SK-N-SH (cell line): ENCODE results near the gene RPS6KA5. TPM values are rescaled to one million over a fixed set of nuclear protein-coding genes. Genes with fewer than 3 reads are reported as not detected.

Source experiments
- CTCF ChIA-PET: fragments of 300-600, 350-600 bp; formaldehyde crosslinking; extraction: SDS; loops from one replicate; lab custom pipeline; 2021; lab: Yijun Ruan, JAX
- POLR2A ChIA-PET: fragments of 350-600 bp; sonication (Branson Sonifier 250); formaldehyde crosslinking; extraction: SDS; loops from one replicate; lab custom pipeline; 2020; ENCODE audit warnings: antibody characterized with exemption, inconsistent platforms; lab: Yijun Ruan, JAX
- DNase-seq: peaks from one replicate; pipeline ENCODE4 v3.0.0; 2012
- H2AFZ ChIP-seq: fragments of 200-600 bp; sonication (generic); 2 replicates; pipeline ENCODE4 v1.8.1; 2016; ENCODE audit warnings: antibody characterized with exemption, mild to moderate bottlenecking, low read depth
- H3F3A ChIP-seq: fragments of 200-600 bp; sonication (generic); replicated peaks from 2 replicates; pipeline ENCODE3; 2016; ENCODE audit warnings: antibody characterized with exemption, mild to moderate bottlenecking; ENCODE audit not compliant: insufficient read depth
- H3K27ac ChIP-seq, 2 experiments: fragments of 200-500 bp in 1 of 2; fragments of 200-600 bp in 1 of 2; sonication (Bioruptor generic) in 1 of 2; sonication (generic), shearing (Covaris generic) in 1 of 2; 2 replicates each; pipeline versions ENCODE4 v1.5.1 to v1.6.1; 2014 to 2016; ENCODE audit warnings: low read depth in 2 of 2, inconsistent platforms in 1 of 2, low read length in 1 of 2, mild to moderate bottlenecking in 1 of 2, mixed read lengths in 1 of 2
- H3K27me3 ChIP-seq: fragments of 200-600 bp; sonication (generic), shearing (Covaris generic); 2 replicates; pipeline ENCODE4 v1.6.1; 2016; ENCODE audit warnings: mixed run types; ENCODE audit not compliant: insufficient read depth
- H3K36me3 ChIP-seq, 2 experiments: fragments of 200-500 bp in 1 of 2; fragments of 200-600 bp in 1 of 2; sonication (Bioruptor generic) in 1 of 2; sonication (generic) in 1 of 2; replicated peaks in 1 of 2; 2 replicates each; pipeline versions ENCODE3 to v1.5.1; 2014 to 2016; ENCODE audit warnings: low read length in 1 of 2, mild to moderate bottlenecking in 1 of 2; ENCODE audit not compliant: insufficient read depth in 2 of 2, control insufficient read depth in 1 of 2
- H3K4me1 ChIP-seq, 2 experiments: fragments of 200-500 bp in 1 of 2; fragments of 200-600 bp in 1 of 2; sonication (Bioruptor generic) in 1 of 2; sonication (generic), shearing (Covaris generic) in 1 of 2; 2 replicates each; pipeline versions ENCODE4 v1.5.1 to v1.6.1; 2014 to 2016; ENCODE audit warnings: low read depth in 1 of 2, low read length in 1 of 2, mixed run types in 1 of 2; ENCODE audit not compliant: insufficient read depth in 2 of 2, control insufficient read depth in 1 of 2
- H3K4me2 ChIP-seq: fragments of 200-600 bp; sonication (generic), shearing (Covaris generic); 2 replicates; pipeline ENCODE4 v1.6.1; 2017; ENCODE audit warnings: mixed run types
- H3K4me3 ChIP-seq, 2 experiments: fragments of 200-500 bp in 1 of 2; fragments of 200-600 bp in 1 of 2; sonication (Bioruptor generic) in 1 of 2; sonication (generic), shearing (Covaris generic) in 1 of 2; 2 replicates each; pipeline versions ENCODE4 v1.5.1 to v1.8.1; 2014 to 2016; ENCODE audit warnings: low read depth in 2 of 2, inconsistent platforms in 1 of 2, low read length in 1 of 2, mild to moderate bottlenecking in 1 of 2, mixed read lengths in 1 of 2, moderate library complexity in 1 of 2
- H3K79me2 ChIP-seq: fragments of 200-600 bp; sonication (generic); 2 replicates; pipeline ENCODE4 v1.8.1; 2017; ENCODE audit warnings: mild to moderate bottlenecking; ENCODE audit not compliant: insufficient read depth
- H3K9ac ChIP-seq: fragments of 200-600 bp; sonication (generic); 2 replicates; pipeline ENCODE4 v1.6.1; 2017; ENCODE audit warnings: mixed run types
- H3K9me2 ChIP-seq: fragments of 200-600 bp; sonication (generic); 2 replicates; pipeline ENCODE4 v1.6.1; 2017; ENCODE audit warnings: mixed run types
- H3K9me3 ChIP-seq: fragments of 200-600 bp; sonication (generic); 2 replicates; pipeline ENCODE4 v1.6.1; 2017; ENCODE audit warnings: mixed run types, mild to moderate bottlenecking, moderate library complexity
- H4K20me1 ChIP-seq: fragments of 200-600 bp; sonication (generic); 2 replicates; pipeline ENCODE4 v1.6.1; 2017; ENCODE audit warnings: mild to moderate bottlenecking, mixed run types; ENCODE audit not compliant: insufficient read depth
- CHD2 ChIP-seq: fragments of 150-350 bp; IDR thresholded peaks from 2 replicates; pipeline ENCODE4 v1.6.1; 2018; ENCODE audit warnings: low read length; ENCODE audit not compliant: partially characterized antibody
- ELF1 ChIP-seq: IDR thresholded peaks from 2 replicates; pipeline ENCODE4 v1.4.0; 2012
- FOSL2 ChIP-seq: IDR thresholded peaks from 2 replicates; pipeline ENCODE4 v1.4.0; 2012; ENCODE audit warnings: low read depth, mild to moderate bottlenecking, moderate library complexity, borderline replicate concordance
- GATA2 ChIP-seq: sonication (generic); formaldehyde crosslinking; IDR thresholded peaks from 2 replicates; pipeline ENCODE4 v1.5.0; 2020; ENCODE audit warnings: mild to moderate bottlenecking, missing genetic modification reagents
- MEF2A ChIP-seq: IDR thresholded peaks from 2 replicates; pipeline ENCODE4 v1.4.0; 2012; ENCODE audit warnings: low read depth, borderline replicate concordance
- MXI1 ChIP-seq: IDR thresholded peaks from 2 replicates; pipeline ENCODE4 v1.6.1; 2012; ENCODE audit warnings: mild to moderate bottlenecking, low read depth, low read length, improper control_type of control experiment
- PBX3 ChIP-seq: IDR thresholded peaks from 2 replicates; pipeline ENCODE4; 2012
- RCOR1 ChIP-seq: fragments of 150-350 bp; IDR thresholded peaks from 2 replicates; pipeline ENCODE4 v1.6.1; 2017; ENCODE audit warnings: antibody characterized with exemption, low read length
- SIN3A ChIP-seq: IDR thresholded peaks from 2 replicates; pipeline ENCODE4 v1.6.1; 2012; ENCODE audit warnings: low read depth, mild to moderate bottlenecking, low read length, moderate library complexity, borderline replicate concordance
- TCF12 ChIP-seq: IDR thresholded peaks from 2 replicates; pipeline ENCODE4 v1.4.0; 2012
- WGBS: methylation state at CpG from one replicate; pipeline ENCODE4 v1.1.6; 2017; ENCODE audit warnings: low lambda C conversion rate; 5-methylcytosine and 5-hydroxymethylcytosine counted together
- polyA plus RNA-seq, 3 experiments: library from polyadenylated mRNA; depleted of rRNA; stranded (reverse); fragments of >200 nt; gene quantifications; 2 replicates each; pipeline ENCODE4 v1.2.3, GENCODE V29; 2012
- TF ChIP-seq, protein P1 (sequence below): IDR thresholded peaks from 2 replicates; pipeline ENCODE4 v1.6.1; 2012; ENCODE audit warnings: mild to moderate bottlenecking, low read depth, low read length, moderate library complexity

The RPS6KA5 gene
- polyA plus RNA-seq, 1 of the 3 experiments (the other 2 are of a cell fraction), result 0.67 TPM

DNA sequence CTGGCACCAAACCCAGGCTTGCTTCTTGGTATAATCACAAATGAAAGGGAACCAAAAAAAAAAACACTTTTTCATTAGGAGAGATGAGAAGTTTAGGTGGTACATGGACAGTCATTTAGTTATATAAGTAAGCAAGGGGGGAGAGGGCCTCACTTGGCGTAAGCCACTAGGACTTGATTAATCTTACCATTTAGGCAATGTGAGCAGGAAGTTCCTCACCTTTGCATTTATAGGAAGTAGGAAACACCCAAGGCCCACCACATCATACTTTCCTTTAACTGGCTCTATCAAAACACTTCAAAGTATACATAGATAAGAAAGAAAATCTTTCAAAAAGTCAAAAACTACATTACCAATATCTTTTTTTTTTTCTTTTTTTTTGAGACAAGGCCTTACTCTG lies 6.7 kb upstream of the RPS6KA5 start:
- no peaks in the 10 kb centered on the region for H3K9me3 ChIP-seq
- no peaks in the 10 kb centered on the region for H3K36me3 ChIP-seq
- H3K79me2 ChIP-seq, result no peaks in the 10 kb centered on the region
- WGBS, result 95% methylated on average over 1 of the region's 1 CpG
- no peaks in the 10 kb centered on the region; a peak in 1 of 4 replicates for H3K4me1 ChIP-seq
- no peaks in the 10 kb centered on the region for H4K20me1 ChIP-seq
- no peak overlapping the region for H3K9ac ChIP-seq
- H3K27me3 ChIP-seq, result no peaks in the 10 kb centered on the region
- H3K27ac ChIP-seq, result no peak overlapping the region
- H3K9me2 ChIP-seq, result no peaks in the 10 kb centered on the region
- no peak for DNase-seq
- CTCF ChIA-PET, result no interaction called here
- no peak overlapping the region for H3K4me3 ChIP-seq
- POLR2A ChIA-PET, result no interaction called here
- no peak overlapping the region for H2AFZ ChIP-seq
- H3F3A ChIP-seq, result no peaks in the 10 kb centered on the region
- no peak overlapping the region for H3K4me2 ChIP-seq
- TF ChIP-seq SIN3A (no peak), MEF2A (no peak), GATA2 (CRISPR knock-in tag) (no peak), CHD2 (no peak), RCOR1 (no peak), ELF1 (no peak), PBX3 (no peak)
- TF ChIP-seq, protein P1, sequence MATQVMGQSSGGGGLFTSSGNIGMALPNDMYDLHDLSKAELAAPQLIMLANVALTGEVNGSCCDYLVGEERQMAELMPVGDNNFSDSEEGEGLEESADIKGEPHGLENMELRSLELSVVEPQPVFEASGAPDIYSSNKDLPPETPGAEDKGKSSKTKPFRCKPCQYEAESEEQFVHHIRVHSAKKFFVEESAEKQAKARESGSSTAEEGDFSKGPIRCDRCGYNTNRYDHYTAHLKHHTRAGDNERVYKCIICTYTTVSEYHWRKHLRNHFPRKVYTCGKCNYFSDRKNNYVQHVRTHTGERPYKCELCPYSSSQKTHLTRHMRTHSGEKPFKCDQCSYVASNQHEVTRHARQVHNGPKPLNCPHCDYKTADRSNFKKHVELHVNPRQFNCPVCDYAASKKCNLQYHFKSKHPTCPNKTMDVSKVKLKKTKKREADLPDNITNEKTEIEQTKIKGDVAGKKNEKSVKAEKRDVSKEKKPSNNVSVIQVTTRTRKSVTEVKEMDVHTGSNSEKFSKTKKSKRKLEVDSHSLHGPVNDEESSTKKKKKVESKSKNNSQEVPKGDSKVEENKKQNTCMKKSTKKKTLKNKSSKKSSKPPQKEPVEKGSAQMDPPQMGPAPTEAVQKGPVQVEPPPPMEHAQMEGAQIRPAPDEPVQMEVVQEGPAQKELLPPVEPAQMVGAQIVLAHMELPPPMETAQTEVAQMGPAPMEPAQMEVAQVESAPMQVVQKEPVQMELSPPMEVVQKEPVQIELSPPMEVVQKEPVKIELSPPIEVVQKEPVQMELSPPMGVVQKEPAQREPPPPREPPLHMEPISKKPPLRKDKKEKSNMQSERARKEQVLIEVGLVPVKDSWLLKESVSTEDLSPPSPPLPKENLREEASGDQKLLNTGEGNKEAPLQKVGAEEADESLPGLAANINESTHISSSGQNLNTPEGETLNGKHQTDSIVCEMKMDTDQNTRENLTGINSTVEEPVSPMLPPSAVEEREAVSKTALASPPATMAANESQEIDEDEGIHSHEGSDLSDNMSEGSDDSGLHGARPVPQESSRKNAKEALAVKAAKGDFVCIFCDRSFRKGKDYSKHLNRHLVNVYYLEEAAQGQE, result no peak

- Histone ChIP-seq H3K9me2 (no peaks in the 10 kb centered on the region), H3K4me1 (peaks cover 0 to 3% of the 10 kb centered on the region in 2 experiments; a peak in 2 of 4 replicates), H3K4me3 (no peak overlapping the region), H3K4me2 (no peak overlapping the region), H3K27ac (no peak overlapping the region), H2AFZ (no peak overlapping the region), H3F3A (no peaks in the 10 kb centered on the region), H4K20me1 (no peaks in the 10 kb centered on the region), H3K9me3 (no peaks in the 10 kb centered on the region), H3K79me2 (no peaks in the 10 kb centered on the region), H3K36me3 (no peaks in the 10 kb centered on the region), H3K27me3 (no peaks in the 10 kb centered on the region), H3K9ac (no peak overlapping the region)
- ChIA-PET CTCF (interaction anchor here (1.0 to 3.3 kb wide), 5 partner anchors 17 to 162 kb away, joined by 3 to 6 read pairs (median 3); no protein-coding TSS in a partner anchor), POLR2A (no interaction called here)
- no peak for TF ChIP-seq MXI1
- TF ChIP-seq TCF12, result no peak
- TF ChIP-seq FOSL2, result no peak
- 91% methylated on average over 3 of the region's 3 CpGs for WGBS
- DNase-seq, result no peak
Observed at GRCh38 chr14:91065266-91065665, 4.8 kb upstream of the RPS6KA5 start.
